GM12892 (cell line): Measurements from ENCODE around the gene BPIFB3.

Experiments used
- POLR2A ChIP-seq: IDR thresholded peaks from 2 replicates; pipeline ENCODE4 v1.6.1; 2011; ENCODE audit warnings: low read depth, low read length, control low read depth
- POLR2AphosphoS5 ChIP-seq: IDR thresholded peaks from 2 replicates; pipeline ENCODE4 v1.6.1; 2011; ENCODE audit warnings: low read depth, low read length, control low read depth

DNA sequence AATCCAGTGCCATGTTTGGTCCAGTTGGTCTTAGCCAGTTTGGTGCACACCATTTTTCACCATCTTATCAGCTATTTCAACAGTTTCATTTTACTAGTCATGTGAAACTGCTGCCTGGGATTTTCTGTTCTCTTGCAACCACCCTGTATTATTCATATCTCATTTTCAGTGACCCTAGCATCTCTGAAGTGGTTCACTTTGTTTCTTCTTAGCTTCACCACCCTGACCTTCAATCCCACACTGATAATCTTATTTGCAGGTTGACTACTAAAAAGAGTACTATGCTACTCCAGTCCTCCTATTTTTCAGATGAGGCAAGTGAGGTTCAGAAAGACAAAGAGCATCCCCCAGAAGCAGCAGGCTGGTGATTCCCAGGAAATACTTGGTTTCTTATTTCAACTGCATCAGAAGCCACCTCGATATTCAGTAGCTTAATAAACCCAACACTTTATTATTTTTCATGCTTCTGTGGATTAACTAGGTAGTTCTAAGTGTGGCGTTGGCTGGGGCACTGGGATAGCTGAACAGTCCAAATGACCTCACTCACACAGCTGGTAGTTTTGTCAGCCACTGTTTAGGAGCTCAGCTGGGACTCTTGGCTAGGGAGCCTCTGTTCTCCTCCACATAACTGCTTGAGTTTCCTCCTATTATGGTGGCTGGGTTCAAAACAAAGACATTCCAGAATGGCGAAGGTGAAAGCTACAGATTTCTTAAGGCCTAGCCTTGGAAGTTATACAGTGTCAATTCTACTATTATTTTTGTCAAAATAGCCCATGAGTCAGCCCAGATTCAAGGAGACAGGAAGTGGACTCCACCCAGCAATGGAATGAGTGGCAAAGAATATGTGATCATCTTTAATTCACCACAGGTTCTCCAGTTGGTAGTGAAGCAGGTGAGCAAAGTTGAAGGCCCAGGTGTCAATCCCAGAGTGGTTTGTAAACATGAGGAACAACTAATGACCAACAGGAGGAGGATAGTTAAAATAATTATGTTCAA is 66.3 kb downstream of the BPIFB3 start:
- TF ChIP-seq POLR2A = no peak
- no peak for TF ChIP-seq POLR2AphosphoS5
